Measurements from ENCODE around the gene CCDC66. TPM values are rescaled to one million over a fixed set of nuclear protein-coding genes. Genes with fewer than 3 reads are reported as not detected.
"Not testable (repeated sequence)": the region's sequence is repeated elsewhere in the genome, so short reads cannot be mapped to it uniquely, and the experiment has no call there.

CCDC66 gene
- total RNA-seq, 1 donor from 2014 or later = 18.3 TPM

GRCh38 chr3:56593455-56594158 lies 36.6 kb downstream of the CCDC66 start:
- TF ChIP-seq, protein P1, sequence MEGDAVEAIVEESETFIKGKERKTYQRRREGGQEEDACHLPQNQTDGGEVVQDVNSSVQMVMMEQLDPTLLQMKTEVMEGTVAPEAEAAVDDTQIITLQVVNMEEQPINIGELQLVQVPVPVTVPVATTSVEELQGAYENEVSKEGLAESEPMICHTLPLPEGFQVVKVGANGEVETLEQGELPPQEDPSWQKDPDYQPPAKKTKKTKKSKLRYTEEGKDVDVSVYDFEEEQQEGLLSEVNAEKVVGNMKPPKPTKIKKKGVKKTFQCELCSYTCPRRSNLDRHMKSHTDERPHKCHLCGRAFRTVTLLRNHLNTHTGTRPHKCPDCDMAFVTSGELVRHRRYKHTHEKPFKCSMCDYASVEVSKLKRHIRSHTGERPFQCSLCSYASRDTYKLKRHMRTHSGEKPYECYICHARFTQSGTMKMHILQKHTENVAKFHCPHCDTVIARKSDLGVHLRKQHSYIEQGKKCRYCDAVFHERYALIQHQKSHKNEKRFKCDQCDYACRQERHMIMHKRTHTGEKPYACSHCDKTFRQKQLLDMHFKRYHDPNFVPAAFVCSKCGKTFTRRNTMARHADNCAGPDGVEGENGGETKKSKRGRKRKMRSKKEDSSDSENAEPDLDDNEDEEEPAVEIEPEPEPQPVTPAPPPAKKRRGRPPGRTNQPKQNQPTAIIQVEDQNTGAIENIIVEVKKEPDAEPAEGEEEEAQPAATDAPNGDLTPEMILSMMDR (IDR thresholded peaks at IDR 0.05; ENCODE audit: borderline replicate concordance) = no peak
- no peak overlapping the region for H3K27ac ChIP-seq (replicated peaks)
- peaks cover 51% of the 10 kb centered on the region for H3K36me3 ChIP-seq
- peaks cover 14% of the 10 kb centered on the region for H3K9me3 ChIP-seq (replicated peaks)
- H3K4me3 ChIP-seq = no peak overlapping the region
- no peak for DNase-seq
- H3K27me3 ChIP-seq (ENCODE audit: low read depth) = no peaks in the 10 kb centered on the region
- H3K4me1 ChIP-seq = no peaks in the 10 kb centered on the region
- intact Hi-C loops (cut with micrococcal nuclease) = no loop called here

- peaks cover 20% of the 10 kb centered on the region for H3K9me3 ChIP-seq (replicated peaks)
- H3K27me3 ChIP-seq (ENCODE audit: low read depth) = no peaks in the 10 kb centered on the region
- intact Hi-C loops (cut with micrococcal nuclease) = no loop called here
- DNase-seq = no peak
- H3K4me3 ChIP-seq = no peak overlapping the region
- H3K27ac ChIP-seq (replicated peaks) = no peak overlapping the region
- TF ChIP-seq, protein P1 (IDR thresholded peaks at IDR 0.05; ENCODE audit: borderline replicate concordance) = no peak
- H3K4me1 ChIP-seq = no peaks in the 10 kb centered on the region
- H3K36me3 ChIP-seq = peaks cover 68% of the 10 kb centered on the region
These were observed 39.2 kb downstream of the CCDC66 start for GRCh38 chr3:56595975-56596840.

DNA sequence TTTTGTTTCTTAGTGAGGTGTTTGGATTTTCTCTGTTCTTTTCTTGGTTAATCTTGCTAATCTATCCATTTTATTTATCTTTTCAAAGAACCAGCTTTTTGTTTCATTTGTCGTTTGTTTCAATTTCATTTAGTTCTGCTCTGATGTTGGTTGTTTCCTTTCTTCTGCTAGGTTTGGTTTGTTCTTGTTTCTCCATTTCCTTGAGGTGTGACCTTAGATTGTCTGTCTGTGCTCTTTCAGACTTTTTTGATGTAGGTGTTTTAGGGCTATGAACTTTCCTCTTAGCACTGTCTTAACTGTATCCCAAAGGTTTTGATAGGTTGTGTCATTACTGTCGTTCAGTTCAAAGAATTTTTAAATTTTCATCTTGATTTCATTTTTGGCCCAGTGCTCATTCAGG lies 51.5 kb downstream of the CCDC66 start:
- H3K4me1 ChIP-seq = peaks cover 17% of the 10 kb centered on the region
- intact Hi-C loops (cut with micrococcal nuclease); H3K27ac ChIP-seq (replicated peaks); DNase-seq; H3K4me3 ChIP-seq; H3K27me3 ChIP-seq (ENCODE audit: low read depth): not testable (repeated sequence)
- peaks cover 19% of the 10 kb centered on the region for H3K9me3 ChIP-seq (replicated peaks)
- H3K36me3 ChIP-seq = peaks cover 46% of the 10 kb centered on the region

DNA sequence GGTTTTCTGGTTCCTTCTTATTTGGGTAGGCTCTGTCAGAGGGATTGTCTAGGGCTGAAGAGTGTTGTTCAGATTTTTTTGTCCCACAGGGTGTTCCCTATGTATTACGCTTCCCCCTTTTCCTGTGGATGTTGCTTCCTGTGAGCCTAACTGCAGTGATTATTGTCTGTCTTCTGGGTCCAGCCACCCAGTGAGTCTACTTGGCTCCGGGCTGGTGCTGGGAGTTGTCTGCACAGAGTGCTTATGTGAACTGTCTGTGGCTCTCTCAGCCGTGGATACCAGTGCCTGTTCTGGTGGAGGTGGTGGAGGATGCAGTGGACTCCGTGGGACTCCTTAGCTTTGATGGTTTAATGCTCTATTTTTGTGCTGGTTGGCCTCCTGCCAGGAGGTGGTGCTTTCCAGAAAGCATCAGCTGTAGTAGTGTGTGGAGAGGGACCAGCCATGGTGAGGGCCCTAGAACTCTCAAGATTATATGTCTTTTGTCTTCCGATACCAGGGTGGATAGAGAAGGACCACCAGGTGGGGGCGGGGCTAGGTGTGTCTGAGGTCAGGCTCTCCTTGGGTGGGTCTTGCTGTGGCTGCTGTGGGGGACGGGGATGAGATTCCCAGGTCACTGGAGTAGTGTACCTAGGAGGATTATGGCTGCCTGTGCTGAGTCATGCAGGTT lies 53.8 kb downstream of the CCDC66 start:
- TF ChIP-seq, protein P1 (IDR thresholded peaks at IDR 0.05; ENCODE audit: borderline replicate concordance) = no peak
- peak overlapping the region; percentile 32 for H3K27ac ChIP-seq (replicated peaks)
- H3K36me3 ChIP-seq = peaks cover 46% of the 10 kb centered on the region
- H3K27me3 ChIP-seq (ENCODE audit: low read depth) = no peaks in the 10 kb centered on the region
- H3K4me1 ChIP-seq = peaks cover 17% of the 10 kb centered on the region
- no peak for DNase-seq
- intact Hi-C loops (cut with micrococcal nuclease) = no loop called here
- peaks cover 8% of the 10 kb centered on the region for H3K9me3 ChIP-seq (replicated peaks)
- H3K4me3 ChIP-seq = no peak overlapping the region

DNA sequence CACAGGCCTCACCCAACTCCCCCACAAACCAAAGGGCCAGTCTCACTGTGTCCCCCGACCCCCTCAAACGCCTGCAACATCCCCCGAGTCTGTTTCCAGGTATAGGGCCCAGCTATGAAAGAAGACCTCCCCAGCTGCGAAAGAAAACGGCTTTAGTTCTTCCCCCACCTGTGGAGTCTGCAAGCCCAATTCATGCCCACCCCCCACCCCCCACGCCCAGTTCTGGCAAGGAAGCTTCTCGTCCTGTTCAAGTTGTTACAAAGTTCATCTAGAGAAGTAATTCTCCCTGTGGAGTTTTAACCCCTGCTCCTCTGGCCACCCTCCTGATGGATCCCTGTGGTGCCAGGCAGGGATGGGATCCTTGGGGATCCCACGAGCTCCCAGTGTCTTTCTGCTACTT lies 54.4 kb downstream of the CCDC66 start:
- no peak for DNase-seq
- intact Hi-C loops (cut with micrococcal nuclease) = no loop called here
- H3K36me3 ChIP-seq = peaks cover 46% of the 10 kb centered on the region

More for the DNA sequence above, 54.4 kb downstream of the CCDC66 start:
- Histone ChIP-seq H3K27me3 (ENCODE audit: low read depth) (no peaks in the 10 kb centered on the region), H3K27ac (replicated peaks) (no peak overlapping the region), H3K4me1 (peaks cover 17% of the 10 kb centered on the region), H3K4me3 (no peak overlapping the region), H3K9me3 (replicated peaks) (peaks cover 7% of the 10 kb centered on the region)
- TF ChIP-seq, protein P1 (IDR thresholded peaks at IDR 0.05; ENCODE audit: borderline replicate concordance) = no peak
